Activated CD4-positive, alpha-beta T cell treated with anti-CD3 and anti-CD28 coated beads for 36 hours (primary cell): ENCODE results near the gene PPL. TPM values are rescaled to one million over a fixed set of nuclear protein-coding genes. Genes with fewer than 3 reads are reported as not detected.

ENCODE experiments used
- ATAC-seq: fragments of 200-7000 bp; cut with Tn5 transposase; one replicate; pipeline ENCODE4 v1.10.0; 2021; ENCODE audit warnings: mild to moderate bottlenecking, moderate library complexity
- CTCF ChIA-PET: fragments of 350-600 bp; sonication (Branson Sonifier 250); formaldehyde crosslinking; loops from one replicate; lab custom pipeline; 2021; ENCODE audit warnings: antibody characterized with exemption; lab: Charles Lee
- POLR2A ChIA-PET: fragments of 350-600 bp; sonication (Branson Sonifier 250); formaldehyde crosslinking; loops from one replicate; lab custom pipeline; 2021; ENCODE audit warnings: antibody characterized with exemption, inconsistent platforms; lab: Charles Lee
- DNase-seq: peaks from one replicate; pipeline ENCODE4 v3.0.0-alpha.2; 2020
- H3K27ac Mint-ChIP-seq: one replicate; pipeline ENCODE4 v1.8.0; 2021; ENCODE audit warnings: mixed read lengths
- H3K27me3 Mint-ChIP-seq: one replicate; pipeline ENCODE4 v1.8.0; 2021; ENCODE audit warnings: mixed read lengths
- H3K36me3 Mint-ChIP-seq: one replicate; pipeline ENCODE4 v1.8.0; 2021; ENCODE audit warnings: low read depth, mixed read lengths
- H3K4me1 Mint-ChIP-seq: one replicate; pipeline ENCODE4 v1.8.0; 2021; ENCODE audit warnings: mixed read lengths
- H3K4me3 Mint-ChIP-seq: one replicate; pipeline ENCODE4 v1.8.0; 2021; ENCODE audit warnings: mild to moderate bottlenecking, moderate library complexity, mixed read lengths
- H3K9me3 Mint-ChIP-seq: one replicate; pipeline ENCODE4 v1.8.0; 2021; ENCODE audit warnings: low read depth, mixed read lengths
- intact Hi-C, 2 experiments: fragments of 100-400 bp; cut with DNase I in 1 of 2; cut with micrococcal nuclease in 1 of 2; formaldehyde crosslinking; loops; one replicate each; pipeline versions ENCODE4 v1.14.2 to v1.15.1; 2022 to 2024; cut with DNase I, micrococcal nuclease
- total RNA-seq, 2 experiments: library from RNA; stranded (reverse); gene quantifications; one replicate each; pipeline ENCODE4 v1.2.3, GENCODE V29; 2021

PPL gene
- total RNA-seq, 2 experiments from 2014 or later = not detected

GRCh38 chr16:4913774-4914525, 23.0 kb downstream of the PPL start:
- POLR2A ChIA-PET = no interaction called here
- H3K27me3 Mint-ChIP-seq = no peaks in the 10 kb centered on the region
- no peak overlapping the region for H3K4me3 Mint-ChIP-seq
- H3K4me1 Mint-ChIP-seq = no peaks in the 10 kb centered on the region
- intact Hi-C loops = no loop called here
- DNase-seq (no peak), ATAC-seq (no peak)
- CTCF ChIA-PET = no interaction called here
- no peaks in the 10 kb centered on the region for H3K36me3 Mint-ChIP-seq
- H3K27ac Mint-ChIP-seq = no peak overlapping the region
- H3K9me3 Mint-ChIP-seq = no peaks in the 10 kb centered on the region

- no peaks in the 10 kb centered on the region for H3K9me3 Mint-ChIP-seq
- intact Hi-C loops = no loop called here
- H3K4me1 Mint-ChIP-seq = no peaks in the 10 kb centered on the region
- POLR2A ChIA-PET = no interaction called here
- CTCF ChIA-PET = no interaction called here
- DNase-seq (no peak), ATAC-seq (no peak)
- H3K27me3 Mint-ChIP-seq = no peaks in the 10 kb centered on the region
- no peaks in the 10 kb centered on the region for H3K36me3 Mint-ChIP-seq
- H3K27ac Mint-ChIP-seq = no peak overlapping the region
- no peak overlapping the region for H3K4me3 Mint-ChIP-seq
These were observed 23.7 kb downstream of the PPL start for GRCh38 chr16:4913130-4913773.

GRCh38 chr16:4911970-4912386, 25.0 kb downstream of the PPL start:
- H3K27me3 Mint-ChIP-seq = no peaks in the 10 kb centered on the region
- no peak overlapping the region for H3K27ac Mint-ChIP-seq
- H3K9me3 Mint-ChIP-seq = no peaks in the 10 kb centered on the region
- H3K4me1 Mint-ChIP-seq = no peaks in the 10 kb centered on the region
- ChIA-PET POLR2A (no interaction called here), CTCF (no interaction called here)
- no peaks in the 10 kb centered on the region for H3K36me3 Mint-ChIP-seq
- no peak for DNase-seq
- intact Hi-C loops = no loop called here
- H3K4me3 Mint-ChIP-seq = no peak overlapping the region
- no peak for ATAC-seq

- CTCF ChIA-PET = no interaction called here
These were observed 26.1 kb downstream of the PPL start for GRCh38 chr16:4910828-4911227.

GRCh38 chr16:4909825-4910224, 27.1 kb downstream of the PPL start:
- no peaks in the 10 kb centered on the region for H3K9me3 Mint-ChIP-seq
- ChIA-PET POLR2A (no interaction called here), CTCF (no interaction called here)
- no peaks in the 10 kb centered on the region for H3K4me1 Mint-ChIP-seq
- H3K27ac Mint-ChIP-seq = no peak overlapping the region
- H3K27me3 Mint-ChIP-seq = no peaks in the 10 kb centered on the region
- intact Hi-C loops = no loop called here
- no peak overlapping the region for H3K4me3 Mint-ChIP-seq
- H3K36me3 Mint-ChIP-seq = no peaks in the 10 kb centered on the region
- ATAC-seq = no peak
- DNase-seq = no peak

More at GRCh38 chr16:4910828-4911227, 26.1 kb downstream of the PPL start:
- DNase-seq (no peak), ATAC-seq (no peak)
- intact Hi-C loops = no loop called here
- H3K4me3 Mint-ChIP-seq = no peak overlapping the region
- H3K9me3 Mint-ChIP-seq = no peaks in the 10 kb centered on the region
- H3K36me3 Mint-ChIP-seq = no peaks in the 10 kb centered on the region
- no peaks in the 10 kb centered on the region for H3K27me3 Mint-ChIP-seq
- no peaks in the 10 kb centered on the region for H3K4me1 Mint-ChIP-seq
- POLR2A ChIA-PET = no interaction called here
- H3K27ac Mint-ChIP-seq = no peak overlapping the region

GRCh38 chr16:4908854-4909401, 28.0 kb downstream of the PPL start:
- DNase-seq = no peak
- CTCF ChIA-PET = no interaction called here
- H3K27me3 Mint-ChIP-seq = peaks cover 3% of the 10 kb centered on the region

GRCh38 chr16:4904942-4905615, 31.9 kb downstream of the PPL start:
- ChIA-PET CTCF (no interaction called here), POLR2A (no interaction called here)
- Mint-ChIP-seq H3K36me3 (no peaks in the 10 kb centered on the region), H3K4me1 (no peaks in the 10 kb centered on the region), H3K27ac (no peak overlapping the region), H3K4me3 (no peak overlapping the region), H3K9me3 (no peaks in the 10 kb centered on the region), H3K27me3 (peaks cover 7% of the 10 kb centered on the region)
- ATAC-seq (no peak), DNase-seq (no peak)
- intact Hi-C loops = no loop called here

More at GRCh38 chr16:4908854-4909401, 28.0 kb downstream of the PPL start:
- Mint-ChIP-seq H3K4me3 (no peak overlapping the region), H3K9me3 (no peaks in the 10 kb centered on the region), H3K36me3 (no peaks in the 10 kb centered on the region), H3K27ac (no peak overlapping the region), H3K4me1 (no peaks in the 10 kb centered on the region)
- no peak for ATAC-seq
- POLR2A ChIA-PET = interaction anchor here (0.7 kb wide), 1 partner anchor 29 kb away, joined by 4 read pairs; no protein-coding TSS in a partner anchor
- intact Hi-C loops = no loop called here

- no peak for DNase-seq
- Mint-ChIP-seq H3K27ac (no peak overlapping the region), H3K36me3 (no peaks in the 10 kb centered on the region), H3K9me3 (no peaks in the 10 kb centered on the region), H3K4me1 (no peaks in the 10 kb centered on the region), H3K4me3 (no peak overlapping the region), H3K27me3 (peaks cover 7% of the 10 kb centered on the region)
- ATAC-seq = no peak
- intact Hi-C loops = no loop called here
- POLR2A ChIA-PET = no interaction called here
- CTCF ChIA-PET = no interaction called here
These were observed 32.6 kb downstream of the PPL start for GRCh38 chr16:4904108-4904941.

- DNase-seq (no peak), ATAC-seq (no peak)
- H3K27ac Mint-ChIP-seq = no peak overlapping the region
- H3K27me3 Mint-ChIP-seq = peaks cover 7% of the 10 kb centered on the region
- H3K4me3 Mint-ChIP-seq = no peak overlapping the region
- ChIA-PET CTCF (no interaction called here), POLR2A (no interaction called here)
- intact Hi-C loops = no loop called here
- no peaks in the 10 kb centered on the region for H3K4me1 Mint-ChIP-seq
- H3K9me3 Mint-ChIP-seq = peaks cover 2% of the 10 kb centered on the region
- H3K36me3 Mint-ChIP-seq = no peaks in the 10 kb centered on the region
These were observed 34.9 kb downstream of the PPL start for GRCh38 chr16:4902038-4902437.

- POLR2A ChIA-PET = no interaction called here
- no peak for ATAC-seq
- H3K27ac Mint-ChIP-seq = no peak overlapping the region
- no peak overlapping the region for H3K4me3 Mint-ChIP-seq
- no peak for DNase-seq
- CTCF ChIA-PET = interaction anchor here (1.1 kb wide), 1 partner anchor 57 kb away, joined by 3 read pairs; no protein-coding TSS in a partner anchor
- H3K27me3 Mint-ChIP-seq = peaks cover 7% of the 10 kb centered on the region
- H3K36me3 Mint-ChIP-seq = no peaks in the 10 kb centered on the region
- H3K9me3 Mint-ChIP-seq = peaks cover 2% of the 10 kb centered on the region
- no peaks in the 10 kb centered on the region for H3K4me1 Mint-ChIP-seq
- intact Hi-C loops = no loop called here
These were observed 36.2 kb downstream of the PPL start for GRCh38 chr16:4900750-4901149.

- no peak overlapping the region for H3K27ac Mint-ChIP-seq
- intact Hi-C loops = no loop called here
- ChIA-PET CTCF (interaction anchor here (0.6 to 1.1 kb wide), 2 partner anchors 57 to 69 kb away, joined by 3 read pairs; no protein-coding TSS in a partner anchor), POLR2A (no interaction called here)
- peaks cover 7% of the 10 kb centered on the region for H3K27me3 Mint-ChIP-seq
- no peak overlapping the region for H3K4me3 Mint-ChIP-seq
- DNase-seq (no peak), ATAC-seq (no peak)
- H3K4me1 Mint-ChIP-seq = no peaks in the 10 kb centered on the region
- H3K36me3 Mint-ChIP-seq = no peaks in the 10 kb centered on the region
- H3K9me3 Mint-ChIP-seq = peaks cover 2% of the 10 kb centered on the region
These were observed 36.9 kb downstream of the PPL start for GRCh38 chr16:4900036-4900435.
